Fibroblast of the aortic adventitia (primary cell): ENCODE data around the gene POU3F3. TPM values are rescaled to one million over a fixed set of nuclear protein-coding genes. Genes with fewer than 3 reads are reported as not detected.

Experiments used
- DNase-seq: peaks from one replicate; pipeline ENCODE4 v3.0.0-alpha.2; 2010; ENCODE audit warnings: low read depth
- H3K4me3 ChIP-seq: 2 replicates; pipeline ENCODE4 v1.5.1; 2011; ENCODE audit warnings: low read depth, mild to moderate bottlenecking, control low read depth, low read length, moderate library complexity
- CTCF ChIP-seq: IDR thresholded peaks from 2 replicates; pipeline ENCODE4 v1.5.1; 2011; ENCODE audit warnings: mild to moderate bottlenecking, low read length, control low read depth, inconsistent platforms; ENCODE audit not compliant: insufficient read depth
- total RNA-seq: library from RNA; depleted of rRNA; stranded (reverse); fragments of >200 nt; gene quantifications from 2 replicates; pipeline ENCODE4 v1.2.3, GENCODE V29; 2012; ENCODE audit warnings: low replicate concordance

POU3F3 gene
- total RNA-seq, 1 donor = not detected

- no peak overlapping the region for H3K4me3 ChIP-seq
- no peak for DNase-seq
- no peak for TF ChIP-seq CTCF
Observed at GRCh38 chr2:104851291-104852089, 2.4 kb upstream of the POU3F3 start.

GRCh38 chr2:104852090-104852666, 1.7 kb upstream of the POU3F3 start:
- TF ChIP-seq CTCF = no peak
- DNase-seq = no peak
- H3K4me3 ChIP-seq = peak overlapping the region; percentile 48

- H3K4me3 ChIP-seq = no peak overlapping the region
- no peak for DNase-seq
- no peak for TF ChIP-seq CTCF
Observed at GRCh38 chr2:104854498-104855220, 744 bp downstream of the POU3F3 start.

- no peak overlapping the region for H3K4me3 ChIP-seq
- TF ChIP-seq CTCF = no peak
- no peak for DNase-seq
Observed at GRCh38 chr2:104855221-104856085, 1.5 kb downstream of the POU3F3 start.

- DNase-seq = no peak
- no peak overlapping the region for H3K4me3 ChIP-seq
- TF ChIP-seq CTCF = no peak
Observed at GRCh38 chr2:104856086-104856972, 2.4 kb downstream of the POU3F3 start.

- no peak overlapping the region for H3K4me3 ChIP-seq
- DNase-seq = no peak
- TF ChIP-seq CTCF = no peak
Observed at GRCh38 chr2:104856973-104857261, 3.0 kb downstream of the POU3F3 start.
